Loucy (cell line): ENCODE measurements around the gene SMG9.

ENCODE experiments used
- H2AFZ ChIP-seq: fragments of 200-600 bp; sonication (generic); 2 replicates; pipeline ENCODE4 v1.6.0; 2016; ENCODE audit warnings: antibody characterized with exemption, mild to moderate bottlenecking, low read length, moderate library complexity
- H3F3A ChIP-seq: fragments of 200-600 bp; 2 replicates; pipeline ENCODE4 v1.6.0; 2016; ENCODE audit warnings: antibody characterized with exemption, low read depth, mild to moderate bottlenecking
- H3K27me3 ChIP-seq: fragments of 200-600 bp; sonication (generic); 2 replicates; pipeline ENCODE4 v1.6.1; 2014; ENCODE audit warnings: low read length, mild to moderate bottlenecking; ENCODE audit not compliant: insufficient read depth, poor library complexity, severe bottlenecking
- H3K36me3 ChIP-seq: fragments of 200-600 bp; sonication (generic); 2 replicates; pipeline ENCODE4 v1.6.1; 2016; ENCODE audit warnings: low read length; ENCODE audit not compliant: insufficient read depth
- H3K4me1 ChIP-seq: fragments of 200-600 bp; sonication (generic); 2 replicates; pipeline ENCODE4 v1.5.1; 2014; ENCODE audit warnings: low read length, mild to moderate bottlenecking; ENCODE audit not compliant: insufficient read depth, poor library complexity, severe bottlenecking
- H3K4me2 ChIP-seq: fragments of 200-600 bp; sonication (generic); 2 replicates; pipeline ENCODE4 v1.6.0; 2014; ENCODE audit warnings: antibody characterized with exemption, low read length, low read depth, mild to moderate bottlenecking; ENCODE audit not compliant: poor library complexity, severe bottlenecking
- H3K4me3 ChIP-seq: fragments of 200-600 bp; sonication (generic); 2 replicates; pipeline ENCODE4 v1.5.1; 2014; ENCODE audit warnings: low read length, mild to moderate bottlenecking, mixed read lengths; ENCODE audit not compliant: poor library complexity, severe bottlenecking
- H3K79me2 ChIP-seq: fragments of 200-600 bp; sonication (generic); 2 replicates; pipeline ENCODE4 v1.6.1; 2014; ENCODE audit warnings: low read length; ENCODE audit not compliant: insufficient read depth
- H3K9ac ChIP-seq: fragments of 200-600 bp; sonication (generic); 2 replicates; pipeline ENCODE4 v1.6.0; 2014; ENCODE audit warnings: mild to moderate bottlenecking, low read depth, low read length, moderate library complexity; ENCODE audit not compliant: poor library complexity, severe bottlenecking
- H3K9me2 ChIP-seq: fragments of 200-600 bp; sonication (generic); replicated peaks from 2 replicates; pipeline ENCODE4 v1.6.1; 2016; ENCODE audit warnings: low read depth, low read length, mixed read lengths
- H3K9me3 ChIP-seq: fragments of 200-600 bp; sonication (generic); 2 replicates; pipeline ENCODE4 v1.6.1; 2014; ENCODE audit warnings: mild to moderate bottlenecking, antibody characterized with exemption, low read length, low read depth; ENCODE audit not compliant: insufficient read depth
- H4K20me1 ChIP-seq: fragments of 200-600 bp; sonication (generic); 2 replicates; pipeline ENCODE4 v1.6.0; 2014; ENCODE audit warnings: antibody characterized with exemption, low read length, mild to moderate bottlenecking; ENCODE audit not compliant: insufficient read depth, poor library complexity, severe bottlenecking
- CTCF ChIP-seq: fragments of 200-600 bp; sonication (generic); conservative IDR thresholded peaks from 2 replicates; pipeline ENCODE4 v1.5.1; 2014; ENCODE audit warnings: mild to moderate bottlenecking, antibody characterized with exemption, low read length
- EZH2phosphoT487 ChIP-seq: fragments of 200-600 bp; IDR thresholded peaks from 2 replicates; pipeline ENCODE4 v1.6.1; 2018; ENCODE audit warnings: antibody characterized with exemption, mild to moderate bottlenecking, moderate library complexity, borderline replicate concordance

SMG9 gene

GRCh38 chr19:43699506-43700394 lies 55.0 kb downstream of the SMG9 start:
- H2AFZ ChIP-seq, result no peak overlapping the region
- H3K9me3 ChIP-seq, result no peaks in the 10 kb centered on the region
- H3K4me3 ChIP-seq, result no peak overlapping the region
- TF ChIP-seq CTCF (no peak), EZH2phosphoT487 (no peak)
- no peaks in the 10 kb centered on the region for H3F3A ChIP-seq
- H3K9me2 ChIP-seq, result no peaks in the 10 kb centered on the region
- no peaks in the 10 kb centered on the region for H3K27me3 ChIP-seq
- H3K4me1 ChIP-seq, result no peaks in the 10 kb centered on the region
- no peak overlapping the region for H3K9ac ChIP-seq
- no peaks in the 10 kb centered on the region for H3K36me3 ChIP-seq
- H3K79me2 ChIP-seq, result no peaks in the 10 kb centered on the region
- no peak overlapping the region for H3K4me2 ChIP-seq
- no peaks in the 10 kb centered on the region for H4K20me1 ChIP-seq

- H3K9me3 ChIP-seq, result no peaks in the 10 kb centered on the region
- no peaks in the 10 kb centered on the region for H4K20me1 ChIP-seq
- H3F3A ChIP-seq, result no peaks in the 10 kb centered on the region
- H3K4me1 ChIP-seq, result no peaks in the 10 kb centered on the region
- no peak overlapping the region for H3K4me2 ChIP-seq
- TF ChIP-seq CTCF (no peak), EZH2phosphoT487 (no peak)
- H3K9me2 ChIP-seq, result no peaks in the 10 kb centered on the region
- H3K79me2 ChIP-seq, result no peaks in the 10 kb centered on the region
- no peaks in the 10 kb centered on the region for H3K27me3 ChIP-seq
- H3K9ac ChIP-seq, result no peak overlapping the region
- no peak overlapping the region for H2AFZ ChIP-seq
- H3K36me3 ChIP-seq, result no peaks in the 10 kb centered on the region
- H3K4me3 ChIP-seq, result no peak overlapping the region
These were observed 57.5 kb downstream of the SMG9 start for GRCh38 chr19:43697295-43697694.

- Histone ChIP-seq H2AFZ (no peak overlapping the region), H3K79me2 (no peaks in the 10 kb centered on the region), H3K4me3 (no peak overlapping the region), H3K4me1 (no peaks in the 10 kb centered on the region), H3K36me3 (no peaks in the 10 kb centered on the region), H3K4me2 (no peak overlapping the region), H3K9ac (no peak overlapping the region), H3K9me3 (peaks cover 3% of the 10 kb centered on the region; the same call in 1 of the 2 replicates), H3K27me3 (no peaks in the 10 kb centered on the region), H3K9me2 (no peaks in the 10 kb centered on the region), H3F3A (no peaks in the 10 kb centered on the region), H4K20me1 (no peaks in the 10 kb centered on the region)
- no peak for TF ChIP-seq CTCF
These were observed 58.6 kb downstream of the SMG9 start for GRCh38 chr19:43695985-43696704.
